GM12872 (cell line): ENCODE measurements around the gene MAPK12.

ENCODE experiments used
- CTCF ChIP-seq: IDR thresholded peaks from 3 replicates; pipeline ENCODE4 v1.5.1; 2011; ENCODE audit warnings: low read depth, mild to moderate bottlenecking, low read length, moderate library complexity; ENCODE audit not compliant: insufficient read depth

MAPK12 gene

GRCh38 chr22:50208939-50209892, 52.3 kb downstream of the MAPK12 start:
- no peak for TF ChIP-seq CTCF

GRCh38 chr22:50208430-50208938, 53.0 kb downstream of the MAPK12 start:
- TF ChIP-seq CTCF: no peak

GRCh38 chr22:50207383-50208140, 53.9 kb downstream of the MAPK12 start:
- TF ChIP-seq CTCF: no peak

- TF ChIP-seq CTCF: peak; percentile 49; the same call in 2 of the 3 replicates
Measured at GRCh38 chr22:50206599-50206998, 54.9 kb downstream of the MAPK12 start.

GRCh38 chr22:50205781-50206569, 55.5 kb downstream of the MAPK12 start:
- TF ChIP-seq CTCF: no peak

- no peak for TF ChIP-seq CTCF
Measured at GRCh38 chr22:50204571-50204970, 56.9 kb downstream of the MAPK12 start.
